Measurements from ENCODE around the gene VWDE.

GRCh38 chr7:12357508-12357907, 46.2 kb downstream of the VWDE start:
- TF ChIP-seq POLR2A (IDR thresholded peaks at IDR 0.05; ENCODE audit: extremely low read depth, insufficient read length) (no peak), CTCF (IDR thresholded peaks at IDR 0.05; ENCODE audit: low read depth, low read length) (no peak), MAX (IDR thresholded peaks at IDR 0.05; ENCODE audit: low read depth, low read length) (no peak), MYC (IDR thresholded peaks at IDR 0.05; ENCODE audit: low read depth, low read length) (no peak)

Data from NB4 (cell line).